ENCODE measurements around the gene IGBP1.
"Not testable (repeated sequence)": the region's sequence is repeated elsewhere in the genome, so short reads cannot be mapped to it uniquely, and the experiment has no call there.

IGBP1 gene

DNA sequence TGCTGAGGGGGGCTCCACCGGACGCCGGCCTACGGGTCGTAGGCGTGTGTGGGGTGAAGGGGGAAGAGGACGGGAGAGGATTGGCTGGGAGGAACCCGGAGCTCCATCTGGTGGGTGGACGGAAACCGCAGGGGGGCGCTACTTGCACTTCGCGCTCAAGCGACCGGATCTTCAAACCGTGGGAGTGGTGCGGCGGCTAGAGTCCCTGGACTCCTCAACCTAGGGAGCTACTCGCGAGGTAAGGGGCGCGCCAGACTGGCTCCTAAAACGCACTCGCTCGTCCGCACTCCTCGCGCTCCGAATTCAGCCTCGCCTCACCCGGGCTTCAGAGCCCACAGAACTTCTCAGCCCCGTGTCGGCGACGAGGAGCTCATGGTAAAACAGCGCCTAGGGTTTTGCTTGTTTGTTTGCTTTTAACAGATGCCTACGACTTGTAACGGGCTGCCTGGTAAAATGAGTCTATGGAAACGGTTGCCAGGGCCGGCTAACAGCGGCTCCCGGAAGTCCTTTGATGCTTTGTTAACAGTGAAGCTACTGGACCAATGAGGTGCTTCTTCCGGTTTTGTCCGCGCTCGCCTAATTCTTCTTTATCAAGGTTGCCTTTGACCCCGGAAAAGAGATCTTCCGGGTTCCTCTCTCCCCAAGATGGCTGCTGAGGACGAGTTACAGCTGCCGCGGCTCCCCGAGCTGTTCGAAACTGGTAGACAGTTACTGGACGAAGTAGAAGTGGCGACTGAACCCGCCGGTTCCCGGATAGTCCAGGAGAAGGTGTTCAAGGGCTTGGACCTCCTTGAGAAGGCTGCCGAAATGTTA is at the start of gene IGBP1:
Gene IGBP1, plus strand, starts transcription at position 145 of the 813 bp plus-strand sequence. Its CDS starts 501 bp downstream, at position 646.
- H3K36me3 Mint-ChIP-seq (ENCODE audit: low read depth), result peaks cover 29% of the 10 kb centered on the region
- peaks cover 29% of the 10 kb centered on the region for H3K4me1 Mint-ChIP-seq (ENCODE audit: low read depth)
- peak within 1 kb of the TSS; percentile 97 for H3K27ac Mint-ChIP-seq
- peaks cover 26% of the 10 kb centered on the region for H3K27me3 Mint-ChIP-seq
- H3K4me3 Mint-ChIP-seq, result peak within 1 kb of the TSS; percentile 97
- peak; percentile 74 for DNase-seq
- no peaks in the 10 kb centered on the region for H3K9me3 Mint-ChIP-seq

DNA sequence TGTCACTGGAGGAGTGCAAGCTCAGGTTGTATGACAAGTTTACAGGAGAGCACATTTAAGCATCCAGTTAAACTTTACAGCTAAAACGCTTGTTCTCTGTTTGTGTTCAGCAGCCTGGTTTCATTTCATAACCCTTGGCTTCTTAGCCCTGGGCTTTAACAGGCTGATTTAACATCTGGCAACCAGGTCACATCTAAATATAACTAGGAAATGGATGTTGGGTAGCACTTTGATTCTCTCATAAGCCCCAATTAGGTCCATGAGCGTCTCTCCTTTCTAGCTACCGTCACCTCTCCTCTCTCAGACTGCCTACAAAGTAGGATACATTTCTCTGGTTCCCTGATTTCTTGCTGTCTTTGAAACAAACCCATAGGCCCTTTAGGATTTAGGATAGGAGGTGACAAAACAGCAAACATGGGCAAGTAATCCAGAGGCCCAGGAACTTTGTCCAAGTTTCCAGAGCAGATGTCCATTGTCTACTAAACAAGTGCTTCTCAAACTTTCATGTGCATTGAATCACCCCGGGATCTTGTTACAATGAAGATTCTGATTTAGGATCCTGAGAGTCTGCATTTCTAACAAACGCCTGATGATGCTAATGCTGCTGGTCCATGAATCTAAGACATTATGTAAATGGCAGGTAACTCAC is 48.5 kb upstream of the IGBP1 start:
- H3K9me3 Mint-ChIP-seq, result no peaks in the 10 kb centered on the region
- no peak for DNase-seq
- H3K4me3 Mint-ChIP-seq, result no peak overlapping the region
- H3K4me1 Mint-ChIP-seq (ENCODE audit: low read depth), result no peaks in the 10 kb centered on the region
- no peaks in the 10 kb centered on the region for H3K36me3 Mint-ChIP-seq (ENCODE audit: low read depth)
- peaks cover 26% of the 10 kb centered on the region for H3K27me3 Mint-ChIP-seq
- H3K27ac Mint-ChIP-seq, result no peak overlapping the region

DNA sequence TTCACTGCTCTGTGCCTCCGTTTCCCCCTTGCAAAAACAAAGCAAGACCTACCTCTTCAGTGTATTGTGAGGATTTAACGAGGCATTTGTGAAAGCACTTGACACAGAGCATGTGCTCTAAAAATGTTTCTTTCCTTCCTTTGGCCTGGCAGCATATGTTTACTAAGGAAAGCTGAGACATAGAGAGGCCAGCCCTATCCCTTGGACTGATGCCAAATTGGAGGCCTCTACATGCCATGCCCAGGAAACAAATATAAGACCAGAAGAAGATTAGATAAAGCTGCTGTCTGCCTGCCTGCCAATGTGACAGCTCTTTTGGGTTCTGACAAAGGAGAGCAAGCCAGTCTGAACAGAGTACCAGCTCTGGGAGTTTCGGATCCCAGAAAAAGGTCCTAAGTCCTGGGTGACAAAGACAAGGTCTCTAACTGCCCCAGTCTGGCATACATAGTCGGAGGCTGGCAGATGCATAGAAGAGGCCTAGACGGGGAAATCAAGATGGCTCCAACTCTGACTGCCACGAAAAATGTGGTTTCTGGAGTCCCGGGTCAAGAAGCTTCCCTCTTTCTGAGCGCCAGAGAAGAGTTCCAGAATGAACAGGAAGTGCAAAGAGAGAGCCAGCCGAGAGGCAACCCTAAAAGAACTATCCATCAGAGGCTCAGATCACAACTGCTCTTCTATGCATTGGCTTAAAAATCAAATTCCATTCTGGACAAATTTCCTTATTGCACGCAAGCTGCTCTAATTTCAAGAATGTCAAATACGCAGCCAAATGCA is 45.2 kb upstream of the IGBP1 start:
- H3K36me3 Mint-ChIP-seq (ENCODE audit: low read depth), result no peaks in the 10 kb centered on the region
- H3K9me3 Mint-ChIP-seq, result no peaks in the 10 kb centered on the region
- DNase-seq, result no peak
- H3K4me1 Mint-ChIP-seq (ENCODE audit: low read depth), result no peaks in the 10 kb centered on the region
- no peak overlapping the region for H3K27ac Mint-ChIP-seq
- H3K4me3 Mint-ChIP-seq, result no peak overlapping the region
- peaks cover 30% of the 10 kb centered on the region for H3K27me3 Mint-ChIP-seq

DNA sequence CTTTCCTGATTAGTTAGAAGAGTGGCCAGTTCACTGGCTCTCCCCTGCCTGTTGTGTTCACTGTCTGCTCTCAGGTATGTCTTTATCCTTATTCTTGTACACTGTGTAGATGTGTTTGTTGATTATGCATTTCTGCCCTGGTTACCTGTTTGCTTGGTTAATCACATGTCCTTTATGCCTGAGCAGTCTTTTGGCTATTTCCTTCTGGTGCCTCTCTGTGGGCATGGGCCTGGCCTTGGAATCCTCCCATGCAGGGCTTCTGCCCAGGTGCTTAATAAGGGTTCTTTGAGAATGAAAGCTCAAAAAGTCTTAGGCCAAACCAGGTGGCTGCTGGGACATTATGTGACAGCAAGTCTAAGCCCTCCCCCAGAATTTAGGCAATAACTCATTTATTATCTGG is 44.5 kb upstream of the IGBP1 start:
- Mint-ChIP-seq H3K4me3 (no peak overlapping the region), H3K27ac (no peak overlapping the region), H3K9me3 (no peaks in the 10 kb centered on the region), H3K27me3 (peaks cover 33% of the 10 kb centered on the region), H3K36me3 (ENCODE audit: low read depth) (no peaks in the 10 kb centered on the region), H3K4me1 (ENCODE audit: low read depth) (no peaks in the 10 kb centered on the region)
- no peak for DNase-seq

DNA sequence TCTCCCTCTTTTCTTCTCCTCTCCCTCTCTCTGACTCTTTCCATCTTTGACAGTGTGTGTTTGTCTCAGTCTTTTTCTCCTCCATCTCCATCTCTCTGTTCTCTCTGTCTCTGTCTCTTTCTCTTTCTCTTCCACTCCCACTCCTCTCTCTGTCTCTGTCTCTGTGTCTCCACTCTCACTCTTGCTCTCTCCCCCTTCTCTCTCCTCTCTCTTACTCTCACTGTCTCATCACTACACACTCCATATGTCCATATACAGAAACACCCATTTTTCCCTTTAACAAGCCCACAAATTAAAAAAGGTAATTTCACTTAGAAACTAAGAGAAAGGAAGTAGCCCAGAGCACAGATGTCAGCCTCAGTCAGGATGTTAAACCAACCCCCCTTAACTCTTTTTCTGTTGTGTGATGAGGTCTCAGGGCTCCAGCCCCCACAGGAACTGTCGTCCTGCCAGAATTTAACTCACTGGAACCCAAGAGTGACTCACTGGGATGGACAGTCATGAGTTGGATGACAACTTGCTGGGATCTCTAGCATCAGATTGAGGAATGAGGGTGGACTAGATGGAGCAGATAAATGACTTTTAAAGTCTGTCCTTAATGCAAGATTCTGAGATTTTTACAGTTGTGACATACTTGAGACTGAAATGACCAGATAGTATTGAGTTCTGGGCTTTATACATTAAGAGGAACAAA is 43.5 kb upstream of the IGBP1 start:
- DNase-seq, result no peak
- Mint-ChIP-seq H3K9me3 (no peaks in the 10 kb centered on the region), H3K4me3 (no peak overlapping the region)

DNA sequence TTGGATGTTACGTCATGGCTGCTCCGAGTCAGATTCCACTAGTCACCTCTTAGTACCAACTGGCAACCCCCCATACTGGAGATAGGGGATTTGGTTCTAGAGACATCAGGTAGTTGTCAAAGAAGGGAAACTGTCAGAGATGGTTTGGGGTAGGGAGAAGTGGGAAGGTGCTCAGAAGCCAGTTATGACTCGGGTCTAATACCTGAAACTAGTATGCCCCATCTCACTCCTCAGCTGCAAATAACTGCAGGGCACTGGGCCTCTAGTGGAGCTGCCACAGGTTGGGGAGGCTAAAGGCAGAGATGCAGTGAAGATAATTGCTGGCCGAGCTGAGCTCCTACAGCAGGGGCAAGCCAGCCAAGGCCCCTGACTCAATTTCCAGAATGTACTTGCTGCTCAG is 41.0 kb upstream of the IGBP1 start:
- H3K27ac Mint-ChIP-seq, result no peak overlapping the region
- no peaks in the 10 kb centered on the region for H3K4me1 Mint-ChIP-seq (ENCODE audit: low read depth)
- peaks cover 38% of the 10 kb centered on the region for H3K27me3 Mint-ChIP-seq
- H3K4me3 Mint-ChIP-seq, result no peak overlapping the region
- no peaks in the 10 kb centered on the region for H3K9me3 Mint-ChIP-seq
- no peak for DNase-seq
- no peaks in the 10 kb centered on the region for H3K36me3 Mint-ChIP-seq (ENCODE audit: low read depth)

More for the DNA sequence above, 43.5 kb upstream of the IGBP1 start:
- Mint-ChIP-seq H3K27me3 (peaks cover 26% of the 10 kb centered on the region), H3K36me3 (ENCODE audit: low read depth) (no peaks in the 10 kb centered on the region), H3K27ac (no peak overlapping the region), H3K4me1 (ENCODE audit: low read depth) (no peaks in the 10 kb centered on the region)

DNA sequence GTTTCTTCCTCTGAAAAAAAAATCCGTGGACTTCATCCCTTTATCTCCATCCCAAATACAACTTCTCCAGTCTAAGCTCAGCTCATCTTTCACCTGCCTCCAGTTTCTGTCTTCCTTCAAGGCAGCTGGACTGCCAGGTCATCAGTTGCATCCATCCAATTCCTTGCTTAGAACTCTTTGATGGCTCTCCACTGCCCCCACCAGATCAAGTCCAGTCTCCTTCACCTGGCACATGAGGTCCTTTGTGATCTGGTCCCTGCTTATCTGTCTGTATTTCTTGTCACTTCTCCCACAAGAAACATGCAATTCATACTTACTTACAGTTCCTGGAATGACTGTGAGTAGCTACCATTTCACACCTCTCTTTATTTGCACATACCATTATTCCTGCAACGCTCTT is 37.2 kb upstream of the IGBP1 start:
- H3K27me3 Mint-ChIP-seq, result peaks cover 51% of the 10 kb centered on the region
- no peak overlapping the region for H3K4me3 Mint-ChIP-seq
- no peaks in the 10 kb centered on the region for H3K36me3 Mint-ChIP-seq (ENCODE audit: low read depth)
- H3K27ac Mint-ChIP-seq, result no peak overlapping the region
- no peaks in the 10 kb centered on the region for H3K4me1 Mint-ChIP-seq (ENCODE audit: low read depth)
- no peaks in the 10 kb centered on the region for H3K9me3 Mint-ChIP-seq
- no peak for DNase-seq

DNA sequence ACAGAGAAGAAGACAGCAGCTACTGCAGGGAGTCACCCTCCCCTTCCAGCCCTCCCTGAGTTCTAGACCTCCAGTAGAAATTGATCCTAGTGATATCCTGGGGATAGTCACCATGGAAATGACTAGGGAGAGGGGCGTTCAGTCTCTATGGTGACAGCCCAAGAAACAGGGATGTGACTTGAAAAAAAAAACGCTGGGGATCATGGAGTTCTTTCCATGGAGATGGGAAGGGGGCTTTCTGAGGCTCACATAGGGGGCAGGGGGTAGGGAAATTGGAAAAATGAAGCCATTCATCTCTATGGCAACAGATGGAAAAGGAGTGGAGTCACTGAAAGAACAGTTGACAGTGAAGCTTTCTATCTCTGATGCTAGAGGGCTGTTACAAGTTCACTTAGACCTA is 28.0 kb upstream of the IGBP1 start:
- Mint-ChIP-seq H3K4me3 (no peak overlapping the region), H3K27me3 (peaks cover 25% of the 10 kb centered on the region), H3K9me3 (no peaks in the 10 kb centered on the region), H3K27ac (no peak overlapping the region), H3K36me3 (ENCODE audit: low read depth) (no peaks in the 10 kb centered on the region), H3K4me1 (ENCODE audit: low read depth) (no peaks in the 10 kb centered on the region)
- DNase-seq, result no peak

DNA sequence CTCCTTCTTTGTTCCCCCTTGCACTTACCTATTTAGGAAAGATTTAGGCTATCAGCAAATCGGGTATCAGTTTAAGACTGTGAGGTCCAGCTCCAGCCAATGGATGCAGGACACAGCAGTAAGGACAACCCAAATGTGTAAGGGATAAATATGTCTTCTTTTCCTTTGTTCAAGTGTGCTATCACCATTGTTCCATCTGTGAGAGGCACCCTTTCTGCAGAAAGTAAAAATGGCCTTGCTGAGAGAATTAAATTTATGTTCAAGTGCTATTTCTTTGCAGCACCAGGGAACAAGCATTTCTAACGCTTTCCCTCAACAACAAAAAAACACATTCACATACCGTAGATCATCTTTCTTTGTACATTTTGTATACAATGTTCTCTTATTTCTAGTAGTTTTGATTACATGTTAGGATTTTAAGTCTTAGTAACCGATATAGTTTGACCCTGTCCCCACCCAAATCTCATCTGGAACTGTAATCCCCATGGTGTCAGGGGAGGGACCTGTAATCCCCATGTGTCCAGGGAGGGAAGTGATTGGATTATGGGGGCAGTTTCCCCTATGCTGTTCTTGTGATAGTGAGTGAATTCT is 21.7 kb upstream of the IGBP1 start:
- H3K4me3 Mint-ChIP-seq; H3K27ac Mint-ChIP-seq; DNase-seq; H3K4me1 Mint-ChIP-seq (ENCODE audit: low read depth); H3K36me3 Mint-ChIP-seq (ENCODE audit: low read depth): not testable (repeated sequence)
- Mint-ChIP-seq H3K9me3 (peaks cover 10% of the 10 kb centered on the region), H3K27me3 (peaks cover 35% of the 10 kb centered on the region)

DNA sequence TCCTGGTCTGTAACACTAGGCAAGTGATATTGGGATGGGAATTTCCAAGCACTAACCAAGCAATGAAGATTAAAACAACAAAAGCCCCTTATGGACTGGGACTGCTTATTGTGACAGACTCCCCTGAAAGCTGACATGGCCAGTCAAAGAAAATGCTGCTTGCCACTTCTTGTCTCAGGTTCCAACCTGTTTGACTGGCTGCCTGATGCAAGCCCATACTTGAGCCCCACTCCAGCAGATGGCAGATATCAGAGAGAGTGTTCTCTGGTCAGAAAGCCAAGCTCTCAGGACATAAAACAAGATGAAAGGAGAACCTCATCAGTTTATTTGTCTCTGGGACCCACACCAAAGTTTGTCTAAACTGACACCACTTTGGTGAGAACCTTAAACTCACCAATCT is 15.5 kb upstream of the IGBP1 start:
- no peak for DNase-seq
- Mint-ChIP-seq H3K27ac (no peak overlapping the region), H3K4me1 (ENCODE audit: low read depth) (no peaks in the 10 kb centered on the region), H3K9me3 (peaks cover 6% of the 10 kb centered on the region), H3K4me3 (no peak overlapping the region), H3K27me3 (peaks cover 44% of the 10 kb centered on the region), H3K36me3 (ENCODE audit: low read depth) (no peaks in the 10 kb centered on the region)

DNA sequence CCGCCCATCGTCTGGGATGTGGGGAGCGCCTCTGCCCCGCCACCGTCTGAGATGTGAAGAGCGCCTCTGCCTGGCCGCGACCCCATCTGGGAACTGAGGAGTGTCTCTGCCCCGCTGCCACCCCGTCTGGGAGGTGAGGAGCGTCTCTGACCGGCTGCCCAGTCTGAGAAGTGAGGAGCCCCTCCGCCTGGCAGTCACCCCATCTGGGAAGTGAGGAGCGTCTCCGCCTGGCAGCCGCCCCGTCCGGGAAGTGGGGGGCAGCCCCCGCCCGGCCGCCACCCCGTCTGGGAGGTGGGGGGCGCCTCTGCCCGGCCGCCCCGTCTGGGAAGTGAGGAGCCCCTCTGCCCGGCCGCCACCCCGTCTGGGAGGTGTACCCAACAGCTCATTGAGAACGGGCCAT is 10.2 kb upstream of the IGBP1 start:
- H3K36me3 Mint-ChIP-seq (ENCODE audit: low read depth); H3K27ac Mint-ChIP-seq; H3K9me3 Mint-ChIP-seq; H3K4me3 Mint-ChIP-seq; DNase-seq; H3K4me1 Mint-ChIP-seq (ENCODE audit: low read depth): not testable (repeated sequence)
- H3K27me3 Mint-ChIP-seq, result peaks cover 28% of the 10 kb centered on the region

DNA sequence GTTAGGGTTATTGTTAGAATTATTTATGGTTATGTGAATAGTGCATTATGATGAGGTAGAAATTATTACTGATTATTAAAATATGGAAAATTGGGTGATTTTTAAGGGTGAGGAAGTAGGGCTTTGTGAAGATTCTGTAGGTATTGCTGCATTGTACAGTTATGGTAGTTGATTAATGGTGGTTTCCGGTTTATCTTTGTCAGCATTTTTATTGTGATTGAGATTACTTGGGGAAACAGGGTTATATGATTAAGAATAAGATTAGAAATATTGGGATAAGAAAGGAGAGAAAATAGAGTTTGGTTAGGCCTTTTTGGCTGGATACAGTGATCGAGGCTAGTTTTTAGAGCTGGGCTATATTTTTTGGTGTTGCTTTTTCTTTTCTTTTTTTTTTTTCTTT is 8.6 kb upstream of the IGBP1 start:
- H3K27me3 Mint-ChIP-seq, result peaks cover 27% of the 10 kb centered on the region
- H3K36me3 Mint-ChIP-seq (ENCODE audit: low read depth), result no peaks in the 10 kb centered on the region
- no peak overlapping the region for H3K4me3 Mint-ChIP-seq
- H3K9me3 Mint-ChIP-seq, result no peaks in the 10 kb centered on the region
- DNase-seq, result no peak
- no peaks in the 10 kb centered on the region for H3K4me1 Mint-ChIP-seq (ENCODE audit: low read depth)
- no peak overlapping the region for H3K27ac Mint-ChIP-seq

DNA sequence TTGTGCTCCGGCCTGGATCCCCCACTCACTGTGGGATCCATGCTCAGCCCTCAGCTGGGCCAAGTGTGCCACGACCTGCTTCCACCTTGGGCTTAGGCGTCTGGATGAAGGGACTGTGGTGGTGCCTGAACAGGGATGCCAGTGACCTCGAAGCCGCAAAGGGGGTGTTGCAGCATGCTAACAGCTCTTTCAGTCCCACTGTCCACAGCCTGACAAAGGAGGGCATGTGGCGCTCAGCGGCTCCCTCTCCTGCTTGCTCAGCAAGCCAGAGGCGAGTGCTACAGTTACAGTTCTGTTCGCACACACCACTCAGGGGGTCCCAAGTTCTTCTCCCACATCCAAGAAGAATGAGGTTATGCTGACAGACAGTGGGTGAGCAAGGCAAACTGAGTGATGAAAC is 5.2 kb upstream of the IGBP1 start:
- H3K27me3 Mint-ChIP-seq, result peaks cover 24% of the 10 kb centered on the region
- no peaks in the 10 kb centered on the region for H3K9me3 Mint-ChIP-seq
- no peak overlapping the region for H3K4me3 Mint-ChIP-seq
- no peaks in the 10 kb centered on the region for H3K36me3 Mint-ChIP-seq (ENCODE audit: low read depth)
- no peak for DNase-seq
- H3K4me1 Mint-ChIP-seq (ENCODE audit: low read depth), result peaks cover 10% of the 10 kb centered on the region
- no peak overlapping the region for H3K27ac Mint-ChIP-seq

DNA sequence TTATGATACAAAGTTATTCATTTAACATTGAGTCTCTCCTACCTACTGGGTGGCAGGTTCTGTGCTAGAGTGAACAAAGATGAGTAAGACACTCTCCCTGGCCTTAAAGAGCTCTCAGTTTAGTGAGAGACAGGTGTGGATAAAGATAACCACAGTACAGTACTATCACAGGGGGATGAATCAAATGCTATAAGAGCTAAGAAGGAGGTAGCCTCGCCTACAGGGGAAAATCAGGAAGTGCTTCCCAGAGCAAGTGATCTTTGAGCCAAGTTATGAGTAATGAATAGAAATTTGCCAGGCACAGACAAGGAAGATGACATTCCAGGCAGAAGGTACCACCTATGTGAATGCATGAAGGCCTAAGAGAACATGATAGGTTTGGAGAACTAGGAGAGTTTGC is 3.4 kb upstream of the IGBP1 start:
- H3K4me3 Mint-ChIP-seq, result no peak overlapping the region

More for the DNA sequence above, 3.4 kb upstream of the IGBP1 start:
- peaks cover 21% of the 10 kb centered on the region for H3K27me3 Mint-ChIP-seq
- H3K4me1 Mint-ChIP-seq (ENCODE audit: low read depth), result peaks cover 11% of the 10 kb centered on the region
- DNase-seq, result no peak
- peaks cover 7% of the 10 kb centered on the region for H3K36me3 Mint-ChIP-seq (ENCODE audit: low read depth)
- H3K27ac Mint-ChIP-seq, result no peak overlapping the region
- H3K9me3 Mint-ChIP-seq, result no peaks in the 10 kb centered on the region

Data from activated T-cell treated with anti-CD3 and anti-CD28 coated beads, Interleukin-2, amount 50 U/mL, for 24 hours (primary cell).